Stimulated activated CD4-positive, alpha-beta T cell treated with anti-CD3 and anti-CD28 coated beads, Interleukin-4, amount 100 ng/mL, for 48 hours (primary cell): ENCODE measurements around the gene CNIH4.
"Not testable (repeated sequence)": the region's sequence is repeated elsewhere in the genome, so short reads cannot be mapped to it uniquely, and the experiment has no call there.

Source experiments
- DNase-seq, 2 donors: peaks; one replicate each; pipeline ENCODE4 v3.0.0-alpha.2; 2020; ENCODE audit warnings: low read depth in 2 of 2

Gene CNIH4

DNA sequence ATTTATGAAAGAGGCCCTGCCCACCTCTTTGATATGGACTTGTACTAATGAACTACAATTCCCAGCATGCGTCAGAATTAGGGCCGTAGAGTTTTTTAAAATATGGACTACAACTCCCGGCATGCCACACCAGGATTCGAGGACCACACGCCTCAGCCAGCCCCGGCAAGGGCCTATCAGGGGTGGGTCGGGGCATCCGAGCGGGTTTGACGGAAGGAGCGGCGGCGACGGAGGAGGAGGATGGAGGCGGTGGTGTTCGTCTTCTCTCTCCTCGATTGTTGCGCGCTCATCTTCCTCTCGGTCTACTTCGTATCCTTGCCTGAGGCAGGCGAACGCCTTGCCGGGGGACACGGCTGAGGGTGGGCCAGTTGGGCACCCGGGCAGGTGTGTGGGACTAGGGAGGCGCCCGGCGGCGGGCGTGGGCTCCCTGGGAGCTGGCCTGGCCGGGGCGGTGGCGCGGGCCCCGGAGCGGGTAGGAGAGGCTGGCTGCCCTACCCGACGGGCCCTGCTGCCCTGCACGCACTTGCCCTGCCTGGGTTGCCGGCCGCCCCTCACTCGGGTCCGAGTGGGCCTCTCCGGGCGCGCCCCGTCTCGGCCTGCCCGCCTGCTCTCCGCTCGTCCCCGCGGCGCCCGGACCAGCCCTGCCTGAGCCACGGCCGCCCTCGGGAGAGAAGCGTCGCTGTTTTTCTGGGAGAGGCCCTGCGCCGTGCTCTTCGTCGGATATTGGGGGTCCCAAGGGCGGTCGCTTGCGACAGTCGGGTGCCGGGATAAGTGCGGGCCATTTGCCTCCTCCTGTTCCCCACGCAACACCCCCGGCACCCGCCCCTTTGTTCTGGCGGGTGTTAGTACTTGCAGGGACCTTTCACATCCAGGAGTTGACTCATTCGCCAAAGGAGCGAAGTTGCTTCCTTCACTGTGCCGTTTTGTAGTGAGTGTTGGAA, at the start of gene CNIH4:
TSS of gene CNIH4 (plus strand) at position 195 of the 941 bp plus-strand sequence. CDS start at position 241, 46 bp downstream.
- DNase-seq: peak; percentile 83 to 87

DNA sequence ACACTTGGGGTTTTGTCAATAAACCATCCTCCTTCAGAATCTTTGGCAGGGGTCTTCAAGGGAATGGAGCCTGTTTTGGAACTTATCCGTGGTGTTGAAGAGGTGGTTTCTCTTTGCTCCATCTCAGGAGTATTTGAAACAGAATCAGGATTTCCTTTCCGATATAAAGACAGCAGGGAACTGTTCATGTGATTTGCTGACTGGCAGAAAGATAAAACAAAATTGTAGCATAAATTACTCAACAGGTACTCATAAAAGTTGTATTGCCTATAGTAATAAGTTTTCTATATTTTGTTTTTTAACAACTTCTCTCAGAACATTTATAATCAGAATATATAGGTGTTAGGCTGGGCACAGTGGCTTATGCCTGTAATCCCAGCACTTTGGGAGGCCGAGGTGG, 48.6 kb upstream of the CNIH4 start:
- DNase-seq: no peak

- DNase-seq: not testable (repeated sequence)
Measured at GRCh38 chr1:224311503-224311902, 45.2 kb upstream of the CNIH4 start.

DNA sequence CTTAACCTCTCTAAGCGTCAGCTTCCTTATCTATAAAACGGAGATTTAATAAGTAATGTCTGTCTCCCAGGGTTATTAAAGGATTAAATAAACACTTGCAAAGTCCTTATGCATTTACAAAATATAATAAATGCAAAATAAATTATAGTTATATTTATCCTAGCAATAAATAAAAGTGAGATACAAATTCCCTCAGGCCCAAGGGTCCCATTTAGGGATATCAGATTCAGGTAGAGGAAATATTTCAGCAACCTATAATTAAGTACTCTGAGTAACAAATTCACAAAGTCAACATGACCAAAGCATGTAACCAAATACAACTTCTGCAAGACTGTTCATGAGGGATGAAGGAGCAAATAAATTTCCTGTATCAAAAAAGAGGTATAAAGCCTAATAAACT, 44.7 kb upstream of the CNIH4 start:
- no peak for DNase-seq

DNA sequence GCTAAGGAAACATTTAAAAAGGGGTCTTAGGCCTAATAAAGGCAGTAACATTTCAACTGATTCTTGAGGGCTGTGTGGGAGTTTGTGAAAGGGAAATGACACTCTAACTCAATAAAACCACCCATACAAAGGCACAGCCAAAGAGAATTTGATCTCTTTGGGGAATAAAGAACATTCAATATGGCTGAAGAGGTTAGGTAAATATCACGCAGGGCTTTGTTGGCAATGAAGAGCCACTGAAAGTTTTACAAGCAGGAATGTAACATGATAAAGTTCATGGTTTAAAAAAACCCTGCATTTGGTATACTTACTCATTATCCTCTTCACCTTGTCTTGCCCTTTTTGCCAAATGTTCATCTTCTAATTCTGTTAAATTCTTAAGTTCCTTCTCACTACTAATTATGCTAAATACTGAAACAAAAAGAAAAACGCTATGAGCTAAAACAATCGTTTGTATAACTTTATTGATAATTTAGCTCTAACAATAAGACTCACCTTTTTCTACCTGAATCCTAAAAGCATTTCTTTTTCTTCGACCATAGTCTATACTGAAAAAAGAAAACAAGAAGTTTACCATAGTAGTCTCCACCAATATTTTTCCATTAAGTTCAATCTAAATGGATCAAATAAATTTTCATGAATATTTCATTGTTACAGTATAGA, 39.2 kb upstream of the CNIH4 start:
- no peak for DNase-seq

DNA sequence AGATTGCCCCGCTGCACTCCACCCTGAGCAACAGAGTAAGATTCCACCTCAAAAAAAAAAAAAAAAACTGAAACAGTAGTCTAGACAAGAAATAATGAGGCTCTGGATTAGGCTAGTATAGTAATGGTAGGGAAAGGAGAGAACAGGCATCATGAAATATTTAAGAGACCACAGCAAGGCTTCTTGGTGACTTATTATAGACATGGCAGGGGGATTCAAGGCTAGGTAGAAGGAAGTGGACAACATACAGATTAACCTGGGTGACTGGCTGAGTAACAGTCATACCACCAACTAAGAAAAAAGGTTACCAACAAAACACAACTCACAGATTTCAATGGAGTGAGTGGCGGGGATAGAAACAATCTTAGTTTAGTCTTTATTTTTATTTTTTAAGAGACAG, 35.0 kb upstream of the CNIH4 start:
- no peak for DNase-seq

- no peak for DNase-seq
Measured at GRCh38 chr1:224325959-224326358, 30.7 kb upstream of the CNIH4 start.

DNA sequence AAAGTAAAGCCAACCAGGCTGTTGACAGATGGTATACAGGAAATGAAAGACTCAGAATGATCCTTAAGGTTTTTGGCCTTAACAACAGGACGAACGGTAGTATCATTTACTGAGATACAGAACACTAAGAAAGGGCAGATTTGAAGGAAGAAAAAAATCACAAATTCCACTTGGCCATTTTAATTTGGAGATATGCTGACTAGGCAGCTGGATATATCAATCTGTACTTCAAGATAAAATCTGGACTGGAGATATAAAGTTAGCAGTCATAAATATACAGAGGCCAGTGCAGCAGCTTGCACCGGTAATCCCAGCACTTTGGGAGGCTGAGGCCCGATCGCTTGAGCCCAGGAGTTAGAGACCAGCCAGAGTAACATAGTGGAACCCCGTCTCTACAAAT, 28.0 kb upstream of the CNIH4 start:
- no peak for DNase-seq

GRCh38 chr1:224329484-224329841, 27.2 kb upstream of the CNIH4 start:
- no peak for DNase-seq

DNA sequence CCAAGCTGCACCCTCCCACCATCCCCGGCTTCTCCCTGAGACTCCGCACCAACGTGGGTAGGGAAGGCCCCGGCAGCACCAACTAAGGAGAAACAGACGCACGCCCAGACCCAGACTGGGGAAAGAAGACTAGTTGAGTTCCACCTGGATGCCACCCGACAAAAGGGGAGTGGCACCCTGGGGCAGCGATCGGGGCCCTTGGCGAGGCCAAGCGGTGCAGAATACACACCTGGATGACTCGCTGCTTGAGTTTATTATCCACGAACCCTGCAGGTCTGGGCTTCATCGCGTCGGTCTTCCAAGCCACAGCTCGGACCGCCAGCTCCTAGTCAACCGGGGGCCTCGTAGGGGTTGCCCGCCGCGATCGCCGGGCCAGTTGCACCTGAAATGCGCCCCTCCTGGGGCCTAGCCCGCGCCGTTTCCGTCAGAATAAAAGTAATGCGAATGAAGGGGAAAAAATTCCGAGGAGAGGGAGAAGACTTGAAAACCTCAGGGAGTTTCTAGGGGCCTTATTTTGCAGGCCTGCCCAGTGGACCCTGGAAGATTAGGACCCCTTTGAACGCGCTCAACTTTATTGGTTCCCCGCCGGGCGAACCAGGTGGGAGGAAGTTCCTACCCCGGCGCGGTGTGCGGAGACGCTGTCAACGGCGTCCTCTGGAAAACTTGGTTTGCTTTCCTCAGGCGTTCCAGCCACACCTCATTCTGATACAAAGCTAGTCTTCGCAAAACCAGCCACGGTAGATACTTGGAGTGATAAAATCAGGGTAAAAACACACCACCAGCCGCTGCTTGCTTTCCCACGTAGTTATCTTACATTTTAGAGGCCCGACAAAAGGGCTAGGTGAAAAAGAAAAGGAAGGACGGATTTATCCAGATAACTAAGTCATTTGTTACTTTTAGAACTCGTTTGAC, 26.6 kb upstream of the CNIH4 start, which contains the start of gene NVL:
TSS of gene NVL (minus strand) at position 331 of the 912 bp plus-strand sequence. CDS start at position 286, 45 bp downstream.
- peak; percentile 65 to 77 for DNase-seq

- no peak for DNase-seq
Measured at GRCh38 chr1:224331326-224331725, 25.4 kb upstream of the CNIH4 start.

DNA sequence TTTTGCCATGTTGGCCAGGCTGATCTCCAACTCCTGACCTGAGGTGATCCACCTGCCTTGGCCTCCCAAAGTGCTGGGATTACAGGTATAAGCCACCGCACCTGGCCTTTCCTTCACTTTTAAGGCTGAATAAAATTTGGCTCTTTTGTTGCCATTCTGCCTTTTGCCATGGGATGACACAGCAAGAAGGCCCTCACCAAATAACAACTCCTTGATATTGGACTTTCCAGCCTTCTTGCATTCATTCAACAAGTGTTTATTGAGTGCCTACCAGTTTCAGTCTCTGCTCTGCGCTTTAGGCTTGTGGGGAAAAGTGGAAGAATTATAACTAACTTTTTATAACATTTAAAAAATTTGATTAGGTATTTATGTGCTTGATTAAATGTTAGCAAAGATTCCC, 24.9 kb upstream of the CNIH4 start:
- no peak for DNase-seq

GRCh38 chr1:224333309-224333926, 23.3 kb upstream of the CNIH4 start:
- no peak for DNase-seq

DNA sequence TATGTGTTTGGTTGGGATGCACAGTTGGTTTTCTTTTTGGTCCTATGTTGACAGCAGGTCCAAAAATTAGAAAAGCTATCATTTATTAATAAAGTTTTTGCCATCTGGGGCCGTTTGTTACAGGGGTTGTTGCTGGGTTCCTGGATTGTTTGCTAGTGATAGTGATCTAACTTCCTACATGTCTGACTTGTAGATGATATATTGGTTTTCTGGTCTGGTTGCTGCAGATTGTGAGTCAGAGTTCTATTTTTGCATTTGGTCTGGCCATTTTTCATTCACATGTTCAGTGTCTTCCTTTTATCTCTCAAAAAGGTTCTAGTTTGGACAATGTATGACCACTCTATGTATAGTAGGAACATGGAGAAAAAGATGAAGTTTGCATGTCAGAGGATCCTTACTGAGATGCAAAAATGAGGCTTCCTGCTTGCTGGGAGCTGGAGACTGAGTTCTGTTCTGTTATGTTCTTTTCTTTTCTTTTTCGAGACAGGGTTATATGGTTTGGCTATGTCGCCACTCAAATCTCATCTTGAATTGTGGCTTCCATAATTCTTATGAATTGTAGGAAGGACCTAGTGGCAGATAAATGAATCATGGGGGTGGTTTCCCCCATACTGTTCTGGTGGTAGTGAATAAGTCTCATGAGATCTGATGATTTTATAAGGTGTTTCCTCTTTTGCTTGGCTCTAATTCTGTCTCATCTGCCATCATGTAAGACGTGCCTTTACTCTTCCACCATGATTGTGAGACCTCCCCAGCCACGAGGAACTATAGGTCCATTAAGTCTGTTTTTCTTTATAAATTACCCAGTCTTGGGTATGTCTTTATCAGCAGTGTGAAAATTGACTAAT, 22.5 kb upstream of the CNIH4 start:
- DNase-seq: no peak

GRCh38 chr1:224338150-224338838, 18.4 kb upstream of the CNIH4 start:
- DNase-seq: no peak

- DNase-seq: no peak
Measured at GRCh38 chr1:224339442-224340033, 17.1 kb upstream of the CNIH4 start.

DNA sequence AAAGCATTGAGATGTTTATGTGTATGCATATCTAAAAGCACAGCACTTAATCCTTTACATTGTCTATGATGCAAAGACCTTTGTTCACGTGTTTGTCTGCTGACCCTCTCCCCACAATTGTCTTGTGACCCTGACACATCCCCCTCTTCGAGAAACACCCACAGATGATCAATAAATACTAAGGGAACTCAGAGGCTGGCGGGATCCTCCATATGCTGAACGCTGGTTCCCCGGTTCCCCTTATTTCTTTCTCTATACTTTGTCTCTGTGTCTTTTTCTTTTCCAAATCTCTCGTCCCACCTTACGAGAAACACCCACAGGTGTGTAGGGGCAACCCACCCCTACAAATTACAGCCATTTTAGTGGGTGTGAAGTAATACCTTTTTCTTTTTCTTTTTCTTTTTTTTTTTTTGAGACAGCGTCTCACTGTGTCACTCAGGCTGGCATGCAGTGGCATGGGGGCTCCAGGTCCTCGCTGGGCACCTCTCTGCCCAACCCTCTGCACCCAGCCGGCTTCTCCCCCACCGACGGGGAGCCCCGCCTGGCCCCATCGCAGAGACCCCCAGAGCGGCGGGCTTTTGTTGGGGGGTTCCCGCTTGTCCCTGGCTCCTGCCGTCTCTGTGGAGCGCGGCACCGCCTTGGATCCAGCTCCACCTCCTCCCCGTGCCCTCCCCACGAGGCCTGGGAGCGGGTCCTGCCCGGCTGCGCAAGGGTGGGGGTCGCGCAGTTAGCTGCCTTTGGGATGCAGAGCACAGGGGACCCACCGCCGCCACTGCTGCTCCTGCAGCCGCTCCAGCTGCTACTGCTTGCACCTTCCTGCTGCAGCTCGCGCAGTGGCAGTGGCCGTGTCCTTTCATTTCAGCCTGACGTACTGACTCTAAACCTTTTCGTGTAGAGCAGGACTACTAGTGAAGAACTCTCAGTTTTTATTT, 16.0 kb upstream of the CNIH4 start:
- DNase-seq: peak in 1 of 2 donors; percentile 18

DNA sequence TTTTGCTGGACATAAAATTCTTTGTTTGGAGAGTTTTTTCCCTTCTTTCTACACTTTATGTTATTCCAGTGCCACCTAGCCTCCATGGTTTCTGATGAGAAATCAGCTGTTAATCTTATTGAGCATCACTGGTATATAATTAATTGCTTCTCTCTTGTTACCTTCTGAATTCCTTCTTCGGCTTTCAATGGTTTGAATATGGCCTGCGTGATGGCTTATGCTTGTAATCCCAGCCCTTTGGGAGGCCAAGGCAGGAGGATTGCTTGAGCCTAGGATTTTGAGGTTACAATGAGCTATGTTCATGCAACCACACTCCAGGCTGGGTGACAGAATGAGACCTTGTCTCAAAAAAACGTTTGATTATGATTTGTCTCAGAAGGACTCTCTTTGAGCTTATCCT, 13.0 kb upstream of the CNIH4 start:
- DNase-seq: no peak
